ENCODE results near the gene LIN37. TPM values are rescaled to one million over a fixed set of nuclear protein-coding genes. Genes with fewer than 3 reads are reported as not detected.

Gene LIN37
- total RNA-seq, 1 experiment from 2014 or later: 5.9 TPM

DNA sequence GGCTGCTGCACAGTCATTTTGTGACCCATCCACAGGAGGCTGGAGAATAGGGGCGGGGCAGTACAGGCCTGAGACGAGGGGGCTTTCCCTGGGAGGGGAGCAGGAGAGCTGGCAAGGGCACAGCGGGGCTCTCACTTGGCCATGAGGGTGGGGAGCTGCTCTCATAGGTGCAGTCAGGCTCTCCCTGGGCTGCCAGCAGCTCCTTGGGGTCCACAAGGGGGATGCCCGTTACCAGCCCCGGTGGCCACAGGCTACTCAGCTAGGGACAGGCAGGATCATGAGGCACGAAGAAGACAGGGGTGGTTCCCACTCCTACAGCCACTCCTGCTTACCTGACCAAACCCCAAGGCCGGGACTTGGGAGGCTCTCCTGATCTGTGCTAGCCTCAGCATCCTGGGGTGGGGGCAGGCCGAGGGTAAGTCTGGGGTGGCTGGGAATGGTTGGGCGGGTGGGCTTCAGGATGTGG, 43.5 kb downstream of the LIN37 start:
- no CpG with 5 or more reads among the region's 9 CpGs for WGBS (ENCODE audit: extremely low coverage, insufficient read length, low lambda C conversion rate)
- H2AK5ac ChIP-seq (ENCODE audit: insufficient read length, low read length): no peak overlapping the region

More for the DNA sequence above, 43.5 kb downstream of the LIN37 start:
- no peak overlapping the region for H2BK120ac ChIP-seq (ENCODE audit: low read depth, low read length, poor library complexity, severe bottlenecking)
- no peak overlapping the region for H3K23ac ChIP-seq (ENCODE audit: insufficient read length, low read depth, low read length)
- H3K56ac ChIP-seq (ENCODE audit: insufficient read length, low read depth, low read length): no peak overlapping the region
- Mint-ChIP-seq H3K36me3 (ENCODE audit: insufficient read depth in 1 of 3, low read depth in 3 of 3) (no peaks in the 10 kb centered on the region; a peak in 1 of 7 replicates), H3K9me3 (no peaks in the 10 kb centered on the region), H3K4me1 (peaks cover 4 to 10% of the 10 kb centered on the region in 2 experiments), H3K27me3 (ENCODE audit: low read depth) (peaks cover 22% of the 10 kb centered on the region), H3K27ac (peak overlapping the region in 1 of 3 experiments; percentile 52; a peak in 1 of 7 replicates), H3K4me3 (no peak overlapping the region)
- H4K91ac ChIP-seq (ENCODE audit: insufficient read length, low read depth, low read length): no peak overlapping the region
- H3K4ac ChIP-seq (ENCODE audit: low read depth, low read length): no peak overlapping the region
- H2AFZ ChIP-seq (ENCODE audit: low read length): no peak overlapping the region
- H3K27ac ChIP-seq (ENCODE audit: insufficient read length, low read depth, low read length): no peak overlapping the region
- no peaks in the 10 kb centered on the region for H3K79me1 ChIP-seq (ENCODE audit: insufficient read depth, low read depth, low read length, poor library complexity, severe bottlenecking)
- DNase-seq: no peak
- H3T11ph ChIP-seq (ENCODE audit: low read length): no peak overlapping the region
- no peak overlapping the region for H2BK12ac ChIP-seq (ENCODE audit: insufficient read length, low read depth, low read length)
- no peaks in the 10 kb centered on the region for H3K79me2 ChIP-seq (ENCODE audit: insufficient read depth, low read length)
- no peaks in the 10 kb centered on the region for H3K9me3 ChIP-seq (ENCODE audit: control insufficient read depth, low read depth, low read length)
- no peak overlapping the region for H2BK15ac ChIP-seq (ENCODE audit: low read depth, low read length)
- H4K20me1 ChIP-seq (ENCODE audit: control insufficient read depth, insufficient read depth, insufficient read length): peaks cover 3% of the 10 kb centered on the region
- no peak overlapping the region for H4K5ac ChIP-seq (ENCODE audit: insufficient read length, low read depth, low read length)
- H4K8ac ChIP-seq (replicated peaks; ENCODE audit: insufficient read length, low read depth, low read length): no peak overlapping the region
- H3K9ac ChIP-seq (ENCODE audit: extremely low read depth, insufficient read length, low read length): no peak overlapping the region
- H2BK20ac ChIP-seq (ENCODE audit: low read depth, low read length, poor library complexity, severe bottlenecking): no peak overlapping the region
- no peak overlapping the region for H2BK5ac ChIP-seq (ENCODE audit: insufficient read length, low read length)
- peaks cover 3% of the 10 kb centered on the region; the same call in 1 of the 2 replicates for H3K27me3 ChIP-seq (ENCODE audit: insufficient read depth, low read length)
- no peak overlapping the region for H3K4me2 ChIP-seq (ENCODE audit: insufficient read depth, insufficient read length, low read length)
- no peaks in the 10 kb centered on the region for H3K4me1 ChIP-seq (ENCODE audit: insufficient read depth, low read length)
- H3K18ac ChIP-seq (ENCODE audit: insufficient read length, low read depth, low read length): no peak overlapping the region
- peaks cover under 1% of the 10 kb centered on the region for H3K23me2 ChIP-seq (ENCODE audit: insufficient read length, low read depth, low read length, poor library complexity, severe bottlenecking)
- no peak overlapping the region for H3K14ac ChIP-seq (ENCODE audit: insufficient read depth, low read length)
- TF ChIP-seq, protein P1, sequence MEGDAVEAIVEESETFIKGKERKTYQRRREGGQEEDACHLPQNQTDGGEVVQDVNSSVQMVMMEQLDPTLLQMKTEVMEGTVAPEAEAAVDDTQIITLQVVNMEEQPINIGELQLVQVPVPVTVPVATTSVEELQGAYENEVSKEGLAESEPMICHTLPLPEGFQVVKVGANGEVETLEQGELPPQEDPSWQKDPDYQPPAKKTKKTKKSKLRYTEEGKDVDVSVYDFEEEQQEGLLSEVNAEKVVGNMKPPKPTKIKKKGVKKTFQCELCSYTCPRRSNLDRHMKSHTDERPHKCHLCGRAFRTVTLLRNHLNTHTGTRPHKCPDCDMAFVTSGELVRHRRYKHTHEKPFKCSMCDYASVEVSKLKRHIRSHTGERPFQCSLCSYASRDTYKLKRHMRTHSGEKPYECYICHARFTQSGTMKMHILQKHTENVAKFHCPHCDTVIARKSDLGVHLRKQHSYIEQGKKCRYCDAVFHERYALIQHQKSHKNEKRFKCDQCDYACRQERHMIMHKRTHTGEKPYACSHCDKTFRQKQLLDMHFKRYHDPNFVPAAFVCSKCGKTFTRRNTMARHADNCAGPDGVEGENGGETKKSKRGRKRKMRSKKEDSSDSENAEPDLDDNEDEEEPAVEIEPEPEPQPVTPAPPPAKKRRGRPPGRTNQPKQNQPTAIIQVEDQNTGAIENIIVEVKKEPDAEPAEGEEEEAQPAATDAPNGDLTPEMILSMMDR (conservative IDR thresholded peaks at IDR 0.05): no peak

Measured in H9 (cell line).